IPS DF 6.9 (cell line): ENCODE results near the gene LIPG.

Source experiments
- DNase-seq: peaks from one replicate; pipeline ENCODE4 v3.0.0-alpha.2; 2013; ENCODE audit warnings: low read depth, low spot score
- H3K27ac ChIP-seq: one replicate; pipeline ENCODE4 v1.5.1; 2013; ENCODE audit warnings: low read length, control low read depth
- H3K27me3 ChIP-seq: 2 replicates; pipeline ENCODE4 v1.6.1; 2013; ENCODE audit warnings: mild to moderate bottlenecking, low read length; ENCODE audit not compliant: control insufficient read depth, insufficient read depth
- H3K36me3 ChIP-seq: 2 replicates; pipeline ENCODE4 v1.6.1; 2013; ENCODE audit warnings: low read length; ENCODE audit not compliant: control insufficient read depth, insufficient read depth
- H3K4me1 ChIP-seq: 2 replicates; pipeline ENCODE4 v1.6.1; 2013; ENCODE audit warnings: low read length; ENCODE audit not compliant: control insufficient read depth, insufficient read depth
- H3K4me3 ChIP-seq: 2 replicates; pipeline ENCODE4 v1.5.1; 2013; ENCODE audit warnings: mild to moderate bottlenecking, low read length
- H3K9me3 ChIP-seq: 2 replicates; pipeline ENCODE4 v1.6.1; 2013; ENCODE audit warnings: low read length, inconsistent platforms; ENCODE audit not compliant: control insufficient read depth, insufficient read depth
- WGBS: extraction: QIAGEN DNeasy Blood & Tissue Kit; methylation state at CpG from one replicate; pipeline ENCODE4 v1.1.7; 2013; ENCODE audit warnings: mixed read lengths, missing lambda C conversion rate; ENCODE audit not compliant: insufficient read length, insufficient coverage; 5-methylcytosine and 5-hydroxymethylcytosine counted together

LIPG gene

DNA sequence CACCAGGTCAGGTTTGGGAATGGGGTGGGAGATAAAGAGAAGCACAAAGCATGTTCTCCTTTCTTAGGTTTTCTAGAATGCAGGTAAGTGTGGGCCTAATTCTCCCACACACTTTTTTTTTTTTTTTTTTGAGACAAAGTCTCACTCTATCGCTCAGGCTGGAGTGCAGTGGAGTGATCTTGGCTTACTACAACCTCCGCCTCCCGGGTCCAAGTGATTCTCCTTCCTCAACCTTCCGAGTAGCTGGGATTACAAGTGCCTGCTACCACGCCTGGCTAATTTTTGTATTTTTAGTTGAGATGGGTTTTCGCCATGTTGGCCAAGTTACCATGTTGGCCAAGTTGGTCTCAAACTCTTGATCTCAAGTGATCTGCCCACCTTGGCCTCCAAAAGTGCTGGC is 26.3 kb downstream of the LIPG start:
- no peak for DNase-seq
- peaks cover 2% of the 10 kb centered on the region; the same call in 1 of the 2 replicates for H3K4me1 ChIP-seq
- no peaks in the 10 kb centered on the region for H3K27me3 ChIP-seq
- H3K4me3 ChIP-seq, result no peak overlapping the region
- H3K9me3 ChIP-seq, result no peaks in the 10 kb centered on the region
- WGBS, result no CpG with 5 or more reads among the region's 6 CpGs
- H3K27ac ChIP-seq, result no peak overlapping the region
- no peaks in the 10 kb centered on the region for H3K36me3 ChIP-seq

GRCh38 chr18:49588971-49589370 is 27.1 kb downstream of the LIPG start:
- DNase-seq, result no peak
- Histone ChIP-seq H3K36me3 (no peaks in the 10 kb centered on the region), H3K27me3 (no peaks in the 10 kb centered on the region), H3K4me3 (no peak overlapping the region), H3K9me3 (no peaks in the 10 kb centered on the region), H3K27ac (no peak overlapping the region), H3K4me1 (peaks cover 2% of the 10 kb centered on the region; the same call in 1 of the 2 replicates)
- no CpG with 5 or more reads among the region's 12 CpGs for WGBS

GRCh38 chr18:49590608-49591007 is 28.8 kb downstream of the LIPG start:
- no peak for DNase-seq
- Histone ChIP-seq H3K27me3 (no peaks in the 10 kb centered on the region), H3K4me1 (peaks cover 2% of the 10 kb centered on the region; the same call in 1 of the 2 replicates), H3K4me3 (no peak overlapping the region), H3K27ac (no peak overlapping the region), H3K36me3 (no peaks in the 10 kb centered on the region), H3K9me3 (no peaks in the 10 kb centered on the region)
- WGBS, result no CpG with 5 or more reads among the region's 10 CpGs

DNA sequence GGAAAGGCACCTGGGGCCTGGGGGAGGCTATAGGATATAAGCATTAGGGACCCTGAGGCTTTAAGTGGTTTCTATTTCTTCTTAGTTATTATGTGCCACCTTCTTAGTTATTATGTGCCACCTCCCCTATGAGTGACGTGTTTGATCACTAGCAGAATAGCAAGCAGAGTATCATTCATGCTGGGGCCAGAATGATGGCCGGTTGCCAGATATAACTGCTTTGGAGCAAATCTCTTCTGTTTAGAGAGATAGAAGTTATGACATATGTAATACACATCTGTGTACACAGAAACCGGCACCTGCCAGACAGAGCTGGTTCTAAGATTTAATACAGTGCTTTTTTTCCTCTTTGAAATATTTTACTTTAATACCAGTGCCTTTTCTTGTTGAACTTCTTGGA is 29.4 kb downstream of the LIPG start:
- WGBS, result no CpG with 5 or more reads among the region's 3 CpGs
- no peak for DNase-seq
- Histone ChIP-seq H3K27me3 (no peaks in the 10 kb centered on the region), H3K36me3 (no peaks in the 10 kb centered on the region), H3K9me3 (no peaks in the 10 kb centered on the region), H3K4me3 (no peak overlapping the region), H3K27ac (no peak overlapping the region), H3K4me1 (no peaks in the 10 kb centered on the region)

DNA sequence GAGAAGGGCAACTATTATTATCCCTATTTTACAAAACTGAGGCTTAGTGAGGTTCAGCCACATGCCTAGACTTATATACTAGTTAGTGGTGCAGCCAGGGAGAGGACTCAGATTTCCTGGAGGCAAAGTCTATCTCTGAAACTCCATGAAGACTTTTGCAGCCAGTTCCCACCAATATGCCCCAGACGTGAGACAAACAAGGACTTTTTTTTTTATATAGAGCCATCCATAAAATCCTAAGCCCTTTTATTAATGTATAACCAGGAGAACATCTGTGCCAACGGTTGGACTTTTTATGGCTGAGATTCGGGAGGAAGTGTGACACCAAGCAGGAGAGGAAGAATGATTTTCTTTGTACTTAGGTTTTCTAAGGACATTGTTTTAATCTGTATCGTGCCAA is 29.9 kb downstream of the LIPG start:
- no peak for DNase-seq
- no peaks in the 10 kb centered on the region for H3K36me3 ChIP-seq
- no peaks in the 10 kb centered on the region for H3K4me1 ChIP-seq
- no CpG with 5 or more reads among the region's 4 CpGs for WGBS
- H3K4me3 ChIP-seq, result no peak overlapping the region
- H3K9me3 ChIP-seq, result no peaks in the 10 kb centered on the region
- no peak overlapping the region for H3K27ac ChIP-seq
- no peaks in the 10 kb centered on the region for H3K27me3 ChIP-seq

DNA sequence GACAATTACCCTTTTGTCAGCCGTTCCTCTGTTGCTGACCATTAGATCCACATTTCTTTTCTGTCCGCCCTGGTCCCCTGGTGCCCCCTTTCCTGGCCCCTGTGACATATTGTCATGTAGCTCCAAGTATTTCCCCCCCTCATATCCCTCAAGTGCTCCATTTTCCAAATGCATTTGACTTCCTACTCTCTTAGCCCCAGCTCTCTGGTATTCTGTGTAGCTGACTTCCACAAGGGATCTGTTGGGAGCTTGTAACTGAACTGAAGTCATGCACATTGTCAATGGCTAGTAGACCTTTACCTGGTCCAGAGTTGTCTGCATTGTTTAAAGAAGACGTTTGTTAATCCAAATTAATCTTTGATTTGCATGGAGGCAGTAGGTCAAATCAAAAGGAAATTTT is 34.8 kb downstream of the LIPG start:
- no CpG with 5 or more reads among the region's 3 CpGs for WGBS
- Histone ChIP-seq H3K4me3 (no peak overlapping the region), H3K9me3 (no peaks in the 10 kb centered on the region), H3K4me1 (no peaks in the 10 kb centered on the region), H3K36me3 (no peaks in the 10 kb centered on the region), H3K27me3 (no peaks in the 10 kb centered on the region), H3K27ac (no peak overlapping the region)
- no peak for DNase-seq

GRCh38 chr18:49597157-49597931 is 35.5 kb downstream of the LIPG start:
- no peak for DNase-seq
- H3K9me3 ChIP-seq, result no peaks in the 10 kb centered on the region
- no peak overlapping the region for H3K27ac ChIP-seq
- H3K27me3 ChIP-seq, result no peaks in the 10 kb centered on the region
- H3K4me3 ChIP-seq, result no peak overlapping the region
- no CpG with 5 or more reads among the region's 8 CpGs for WGBS
- H3K4me1 ChIP-seq, result no peaks in the 10 kb centered on the region
- no peaks in the 10 kb centered on the region for H3K36me3 ChIP-seq

DNA sequence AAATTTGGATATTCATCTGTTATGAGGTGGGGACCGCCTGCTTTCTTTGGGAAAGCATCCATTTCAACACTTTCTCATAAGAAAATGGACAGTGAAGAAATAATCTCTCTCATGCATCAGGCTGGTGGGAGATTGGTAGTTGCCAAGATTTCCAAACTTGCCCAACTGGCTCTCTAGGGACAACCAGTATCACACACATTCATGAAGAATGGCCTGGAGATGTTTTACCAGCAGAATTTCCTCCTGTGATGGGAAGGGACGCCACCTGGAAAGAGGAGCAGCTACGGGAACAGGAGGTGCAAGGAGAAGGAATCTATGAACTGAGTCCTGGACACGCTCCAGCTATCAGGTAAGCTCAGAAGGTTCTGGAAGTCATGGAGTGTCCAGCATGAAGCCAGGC is 39.4 kb downstream of the LIPG start:
- H3K9me3 ChIP-seq, result no peaks in the 10 kb centered on the region
- no peak for DNase-seq
- no peaks in the 10 kb centered on the region for H3K36me3 ChIP-seq
- WGBS, result no CpG with 5 or more reads among the region's 4 CpGs
- no peaks in the 10 kb centered on the region for H3K27me3 ChIP-seq
- H3K4me1 ChIP-seq, result 0 out of 2 replicates have a peak, but pooled peaks cover 2% of the 10 kb centered on the region
- no peak overlapping the region for H3K27ac ChIP-seq
- no peak overlapping the region for H3K4me3 ChIP-seq

GRCh38 chr18:49608366-49609255 is 46.8 kb downstream of the LIPG start:
- H3K9me3 ChIP-seq, result no peaks in the 10 kb centered on the region
- no CpG with 5 or more reads among the region's 4 CpGs for WGBS
- H3K27me3 ChIP-seq, result no peaks in the 10 kb centered on the region
- peaks cover 8% of the 10 kb centered on the region for H3K4me1 ChIP-seq
- DNase-seq, result no peak
- H3K27ac ChIP-seq, result no peak overlapping the region
- H3K4me3 ChIP-seq, result no peak overlapping the region
- no peaks in the 10 kb centered on the region for H3K36me3 ChIP-seq

DNA sequence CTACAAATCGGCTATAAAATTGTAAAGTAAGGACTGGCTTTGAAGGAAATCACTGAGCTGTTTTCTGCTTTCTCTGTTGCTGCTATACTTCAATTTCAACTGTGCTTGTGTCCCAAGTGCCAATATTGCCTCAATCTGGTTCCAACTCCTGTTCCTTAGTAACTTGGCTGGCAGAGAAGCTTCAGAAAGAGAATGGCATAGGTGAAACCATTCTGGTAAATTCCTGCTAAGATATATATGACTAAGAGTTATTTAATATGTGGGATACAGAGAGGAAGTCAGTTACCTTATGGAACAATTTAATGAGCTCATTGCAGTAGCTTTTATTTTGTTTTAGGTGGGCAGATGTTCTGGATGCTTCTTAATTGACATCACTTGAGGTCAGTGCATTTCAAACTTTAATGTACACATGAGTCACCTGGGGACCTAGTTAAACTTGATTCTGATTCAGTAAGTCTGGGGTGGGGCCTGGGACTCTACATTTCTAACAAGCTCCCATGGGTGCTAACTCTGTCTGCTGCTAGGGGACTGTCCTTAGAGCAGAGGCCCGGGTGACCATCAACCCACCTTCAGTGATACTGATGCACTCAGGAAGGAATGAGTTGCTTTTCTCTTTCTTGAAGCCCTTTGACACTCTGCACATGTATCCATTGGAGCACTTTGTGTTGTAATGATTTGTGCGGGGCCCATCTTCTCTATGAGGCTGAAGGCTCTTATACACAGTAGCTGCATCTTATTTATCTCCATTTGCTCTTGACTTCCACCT is 47.6 kb downstream of the LIPG start:
- H3K4me3 ChIP-seq, result no peak overlapping the region

More for the DNA sequence above, 47.6 kb downstream of the LIPG start:
- WGBS, result no CpG with 5 or more reads among the region's 3 CpGs
- Histone ChIP-seq H3K4me1 (peaks cover 13% of the 10 kb centered on the region), H3K36me3 (no peaks in the 10 kb centered on the region), H3K27ac (no peak overlapping the region), H3K27me3 (no peaks in the 10 kb centered on the region), H3K9me3 (no peaks in the 10 kb centered on the region)
- DNase-seq, result no peak
